ENCODE data around the gene RXRA. TPM values are rescaled to one million over a fixed set of nuclear protein-coding genes. Genes with fewer than 3 reads are reported as not detected.

The RXRA gene
- total and polyA plus RNA-seq, 10 of the 15 experiments (the other 5 are each of a cell fraction or from before 2014, with no cell fraction given), result 0.89 to 36.8 (median 11.1) TPM

DNA sequence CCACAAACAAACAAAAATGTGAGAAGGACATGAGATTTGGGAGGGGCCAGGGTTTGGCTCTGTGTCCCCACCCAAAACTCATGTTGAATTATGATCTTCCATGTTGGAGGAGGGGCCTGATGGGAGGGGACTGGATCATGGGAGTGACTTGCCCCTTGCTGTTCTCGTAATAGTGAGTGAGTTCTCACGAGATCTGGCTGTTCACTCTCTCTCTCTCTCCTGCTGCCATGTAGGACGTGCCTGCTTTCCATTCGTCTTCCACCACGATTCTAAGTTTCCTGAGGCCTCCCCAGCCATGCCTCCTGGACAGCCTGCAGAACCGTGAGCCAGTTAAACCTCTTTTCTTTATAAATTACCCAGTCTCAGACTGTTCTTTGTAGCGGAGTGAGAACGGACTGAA, 118.7 kb downstream of the RXRA start:
- H3K4me2 ChIP-seq (ENCODE audit: control insufficient read depth, insufficient read depth), result no peak overlapping the region
- CTCF ChIA-PET, result interaction anchor here (1.2 to 1.7 kb wide), 2 partner anchors 16 to 274 kb away, joined by 3 to 9 read pairs; no protein-coding TSS in a partner anchor

More for the DNA sequence above, 118.7 kb downstream of the RXRA start:
- SMC1A ChIA-PET (ENCODE audit: uncharacterized antibody, unreplicated experiment), result interaction anchor here (1.0 to 1.2 kb wide), 2 partner anchors 53 to 80 kb away, joined by 3 to 4 read pairs; no protein-coding TSS in a partner anchor
- RAD21 ChIA-PET (ENCODE audit: unreplicated experiment), result no interaction called here
- no peaks in the 10 kb centered on the region for H4K20me1 ChIP-seq (ENCODE audit: control insufficient read depth, insufficient read depth)
- no peak overlapping the region for H3K9ac ChIP-seq (ENCODE audit: control insufficient read depth, insufficient read depth, low read length)
- POLR2A ChIA-PET, result no interaction called here
- H3K4me3 ChIP-seq, result no peak overlapping the region
- no peak for ATAC-seq
- peaks cover 6% of the 10 kb centered on the region for H3K4me1 ChIP-seq (ENCODE audit: control insufficient read depth, insufficient read depth, low read length)
- no peaks in the 10 kb centered on the region for H3K79me2 ChIP-seq (ENCODE audit: control insufficient read depth, insufficient read depth, low read length)
- no peak for DNase-seq (ENCODE audit: low read depth, low spot score)
- no peak for FAIRE-seq
- H3K27ac ChIP-seq (ENCODE audit: control insufficient read depth, insufficient read depth), result no peak overlapping the region
- intact Hi-C loops (cut with micrococcal nuclease; ENCODE audit: unreplicated experiment) (loop anchor here (5.0 kb wide), 3 partner anchors 48 to 967 kb away; no protein-coding TSS in a partner anchor), in situ Hi-C loops (cut with MboI) (loop anchor here (5.0 kb wide), 1 partner anchor 278 kb away; no protein-coding TSS in a partner anchor)
- WGBS (ENCODE audit: insufficient coverage, insufficient replicate concordance, low lambda C conversion rate, missing lambda C conversion rate), result 70% methylated on average over 8 of the region's 8 CpGs
- no peaks in the 10 kb centered on the region for H3K36me3 ChIP-seq (ENCODE audit: control insufficient read depth in 2 of 2, insufficient read depth in 2 of 2, low read length in 1 of 2)
- TF ChIP-seq ZNF24 (IDR thresholded peaks at IDR 0.05) (no peak), TCF3 (IDR thresholded peaks at IDR 0.05; ENCODE audit: borderline replicate concordance, insufficient read depth, low read depth, low read length) (no peak), CBX5 (IDR thresholded peaks at IDR 0.05; ENCODE audit: low read depth) (no peak), GATAD2B (conservative IDR thresholded peaks at IDR 0.05; ENCODE audit: low read depth) (no peak), TCF7 (IDR thresholded peaks at IDR 0.05; ENCODE audit: borderline replicate concordance) (no peak), TBL1XR1 (IDR thresholded peaks at IDR 0.05; ENCODE audit: low read depth, low read length) (no peak), IRF4 (IDR thresholded peaks at IDR 0.05; ENCODE audit: low read depth, low read length) (no peak), IKZF2 (IDR thresholded peaks at IDR 0.05) (no peak), EP300 (IDR thresholded peaks at IDR 0.05; ENCODE audit: borderline replicate concordance in 1 of 2, control insufficient read depth in 1 of 2, low read depth in 2 of 2, low read length in 2 of 2) (no peak), NR2F1 (conservative IDR thresholded peaks at IDR 0.05) (no peak), NBN (IDR thresholded peaks at IDR 0.05) (no peak), NFYA (IDR thresholded peaks at IDR 0.05; ENCODE audit: borderline replicate concordance, low read depth, low read length) (no peak)
- TF ChIP-seq, protein P1, sequence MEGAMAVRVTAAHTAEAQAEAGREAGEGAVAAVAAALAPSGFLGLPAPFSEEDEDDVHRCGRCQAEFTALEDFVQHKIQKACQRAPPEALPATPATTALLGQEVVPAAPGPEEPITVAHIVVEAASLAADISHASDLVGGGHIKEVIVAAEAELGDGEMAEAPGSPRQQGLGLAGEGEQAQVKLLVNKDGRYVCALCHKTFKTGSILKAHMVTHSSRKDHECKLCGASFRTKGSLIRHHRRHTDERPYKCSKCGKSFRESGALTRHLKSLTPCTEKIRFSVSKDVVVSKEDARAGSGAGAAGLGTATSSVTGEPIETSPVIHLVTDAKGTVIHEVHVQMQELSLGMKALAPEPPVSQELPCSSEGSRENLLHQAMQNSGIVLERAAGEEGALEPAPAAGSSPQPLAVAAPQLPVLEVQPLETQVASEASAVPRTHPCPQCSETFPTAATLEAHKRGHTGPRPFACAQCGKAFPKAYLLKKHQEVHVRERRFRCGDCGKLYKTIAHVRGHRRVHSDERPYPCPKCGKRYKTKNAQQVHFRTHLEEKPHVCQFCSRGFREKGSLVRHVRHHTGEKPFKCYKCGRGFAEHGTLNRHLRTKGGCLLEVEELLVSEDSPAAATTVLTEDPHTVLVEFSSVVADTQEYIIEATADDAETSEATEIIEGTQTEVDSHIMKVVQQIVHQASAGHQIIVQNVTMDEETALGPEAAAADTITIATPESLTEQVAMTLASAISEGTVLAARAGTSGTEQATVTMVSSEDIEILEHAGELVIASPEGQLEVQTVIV (IDR thresholded peaks at IDR 0.05; ENCODE audit: borderline replicate concordance, partially characterized antibody), result no peak
- TF ChIP-seq, protein P2, sequence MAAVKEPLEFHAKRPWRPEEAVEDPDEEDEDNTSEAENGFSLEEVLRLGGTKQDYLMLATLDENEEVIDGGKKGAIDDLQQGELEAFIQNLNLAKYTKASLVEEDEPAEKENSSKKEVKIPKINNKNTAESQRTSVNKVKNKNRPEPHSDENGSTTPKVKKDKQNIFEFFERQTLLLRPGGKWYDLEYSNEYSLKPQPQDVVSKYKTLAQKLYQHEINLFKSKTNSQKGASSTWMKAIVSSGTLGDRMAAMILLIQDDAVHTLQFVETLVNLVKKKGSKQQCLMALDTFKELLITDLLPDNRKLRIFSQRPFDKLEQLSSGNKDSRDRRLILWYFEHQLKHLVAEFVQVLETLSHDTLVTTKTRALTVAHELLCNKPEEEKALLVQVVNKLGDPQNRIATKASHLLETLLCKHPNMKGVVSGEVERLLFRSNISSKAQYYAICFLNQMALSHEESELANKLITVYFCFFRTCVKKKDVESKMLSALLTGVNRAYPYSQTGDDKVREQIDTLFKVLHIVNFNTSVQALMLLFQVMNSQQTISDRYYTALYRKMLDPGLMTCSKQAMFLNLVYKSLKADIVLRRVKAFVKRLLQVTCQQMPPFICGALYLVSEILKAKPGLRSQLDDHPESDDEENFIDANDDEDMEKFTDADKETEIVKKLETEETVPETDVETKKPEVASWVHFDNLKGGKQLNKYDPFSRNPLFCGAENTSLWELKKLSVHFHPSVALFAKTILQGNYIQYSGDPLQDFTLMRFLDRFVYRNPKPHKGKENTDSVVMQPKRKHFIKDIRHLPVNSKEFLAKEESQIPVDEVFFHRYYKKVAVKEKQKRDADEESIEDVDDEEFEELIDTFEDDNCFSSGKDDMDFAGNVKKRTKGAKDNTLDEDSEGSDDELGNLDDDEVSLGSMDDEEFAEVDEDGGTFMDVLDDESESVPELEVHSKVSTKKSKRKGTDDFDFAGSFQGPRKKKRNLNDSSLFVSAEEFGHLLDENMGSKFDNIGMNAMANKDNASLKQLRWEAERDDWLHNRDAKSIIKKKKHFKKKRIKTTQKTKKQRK (IDR thresholded peaks at IDR 0.05; ENCODE audit: low read depth, low read length), result no peak
- no peaks in the 10 kb centered on the region; a peak in 2 of 4 replicates for H3K27me3 ChIP-seq (replicated peaks in 1 of 2; ENCODE audit: control insufficient read depth in 2 of 2, insufficient read depth in 2 of 2, low read length in 1 of 2)
- no peaks in the 10 kb centered on the region; the same call in 1 of the 3 replicates for H3K9me3 ChIP-seq (replicated peaks; ENCODE audit: control insufficient read depth, insufficient read depth, low read length)
- H2AFZ ChIP-seq (ENCODE audit: control insufficient read depth, low read depth, low read length), result no peak overlapping the region
- BruUV-seq (replicated peaks), result no TSS peak

Measured in GM12878 (cell line).